HL-60 (cell line): ENCODE results near the gene SNAI1.
"Not testable (repeated sequence)": the region's sequence is repeated elsewhere in the genome, so short reads cannot be mapped to it uniquely, and the experiment has no call there.

Experiments
- DNase-seq, 2 experiments: peaks; one replicate each; pipeline ENCODE4 v3.0.0-alpha.2; 2010 to 2020; ENCODE audit warnings: low read depth in 1 of 2, low spot score in 1 of 2
- H3K27ac ChIP-seq: fragments of 250-450 bp; sonication (Bioruptor Pico); replicated peaks from 2 replicates; pipeline ENCODE4 v1.5.1; 2020; ENCODE audit warnings: mild to moderate bottlenecking, moderate library complexity
- H3K27me3 ChIP-seq: fragments of 250-450 bp; sonication (Bioruptor Pico); 2 replicates; pipeline ENCODE4 v1.5.1; 2021; ENCODE audit warnings: mild to moderate bottlenecking, moderate library complexity; ENCODE audit not compliant: insufficient read depth, poor library complexity, severe bottlenecking
- H3K4me3 ChIP-seq: replicated peaks from 2 replicates; pipeline ENCODE4 v1.5.1; 2011; ENCODE audit warnings: mild to moderate bottlenecking, control low read depth, low read length; ENCODE audit not compliant: insufficient read depth
- CTCF ChIP-seq: IDR thresholded peaks from one replicate; pipeline ENCODE4 v1.5.1; 2011; ENCODE audit warnings: low read length, control low read depth, inconsistent platforms; ENCODE audit not compliant: insufficient read depth
- GABPA ChIP-seq: IDR thresholded peaks from 2 replicates; pipeline ENCODE4 v1.6.1; 2012; ENCODE audit warnings: low read depth
- POLR2AphosphoS5 ChIP-seq: IDR thresholded peaks from 2 replicates; pipeline ENCODE4 v1.6.1; 2012; ENCODE audit warnings: low read depth
- REST ChIP-seq: IDR thresholded peaks from 2 replicates; pipeline ENCODE4 v1.6.1; 2012; ENCODE audit warnings: low read depth; ENCODE audit not compliant: insufficient replicate concordance
- SPI1 ChIP-seq: IDR thresholded peaks from 2 replicates; pipeline ENCODE4 v1.6.1; 2012; ENCODE audit warnings: low read depth, mild to moderate bottlenecking, borderline replicate concordance

SNAI1 gene

GRCh38 chr20:49951151-49951550, 31.6 kb upstream of the SNAI1 start:
- Histone ChIP-seq H3K27me3 (no peaks in the 10 kb centered on the region), H3K4me3 (no peak overlapping the region), H3K27ac (no peak overlapping the region)
- no peak for DNase-seq
- TF ChIP-seq SPI1 (no peak), POLR2AphosphoS5 (no peak), CTCF (no peak), GABPA (no peak), REST (no peak)

DNA sequence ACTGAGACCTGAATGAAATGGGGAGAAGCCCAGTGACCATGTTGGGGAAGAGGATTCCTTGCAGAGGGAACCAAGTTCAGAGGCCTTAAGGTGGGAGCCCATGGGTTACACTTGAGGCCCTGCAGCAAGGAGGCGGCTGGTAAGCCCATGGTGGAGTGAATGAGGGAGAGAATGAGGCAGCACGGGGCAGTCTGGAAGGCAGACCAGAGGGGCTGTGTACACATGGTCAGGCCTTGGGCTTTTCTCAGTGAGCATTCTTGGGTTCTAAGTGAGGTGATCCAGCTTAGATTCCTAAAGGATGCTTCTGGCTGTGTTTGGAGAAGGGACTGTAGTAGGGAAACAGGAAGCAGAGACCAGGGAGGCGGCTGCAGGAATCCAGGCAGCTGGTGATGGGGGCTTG, 27.6 kb upstream of the SNAI1 start:
- H3K27me3 ChIP-seq: no peaks in the 10 kb centered on the region
- H3K27ac ChIP-seq: no peak overlapping the region
- no peak for TF ChIP-seq CTCF
- no peak for TF ChIP-seq GABPA
- no peak for TF ChIP-seq REST
- TF ChIP-seq POLR2AphosphoS5: no peak
- TF ChIP-seq SPI1: no peak
- DNase-seq: no peak
- H3K4me3 ChIP-seq: no peak overlapping the region

DNA sequence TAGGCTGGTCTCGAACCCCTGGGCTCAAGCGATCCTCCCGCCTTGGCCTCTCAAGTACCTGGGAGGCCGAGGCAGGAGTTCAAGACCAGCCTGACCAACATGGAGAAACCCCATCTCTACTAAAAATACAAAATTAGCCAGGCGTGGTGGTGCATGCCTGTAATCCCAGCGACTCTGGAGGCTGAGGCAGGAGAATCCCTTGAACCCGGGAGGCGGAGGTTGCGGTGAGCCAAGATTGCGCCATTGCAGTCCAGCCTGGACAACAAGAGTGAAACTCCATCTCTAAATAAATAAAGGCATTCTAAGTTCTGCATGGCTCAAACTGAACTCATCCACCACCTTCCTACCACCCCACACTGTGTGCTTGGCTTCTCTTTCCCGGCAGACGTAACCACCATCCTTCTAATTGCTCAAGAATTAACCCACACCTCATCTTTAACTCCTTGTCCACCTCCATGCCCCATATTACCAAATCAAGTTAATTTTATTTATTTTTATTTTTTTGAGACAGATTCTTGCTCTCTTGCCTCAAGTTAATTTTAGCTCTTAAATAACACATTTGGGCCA, 26.9 kb upstream of the SNAI1 start:
- DNase-seq, H3K4me3 ChIP-seq, H3K27ac ChIP-seq, H3K27me3 ChIP-seq: not testable (repeated sequence)

- Histone ChIP-seq H3K27ac (no peak overlapping the region), H3K4me3 (no peak overlapping the region), H3K27me3 (no peaks in the 10 kb centered on the region)
- no peak for DNase-seq
- no peak for TF ChIP-seq SPI1
- TF ChIP-seq REST: no peak
- TF ChIP-seq GABPA: no peak
- TF ChIP-seq CTCF: no peak
- TF ChIP-seq POLR2AphosphoS5: no peak
Observed at GRCh38 chr20:49956689-49957088, 26.1 kb upstream of the SNAI1 start.
